Type B pancreatic cell (in vitro differentiated cells): ENCODE data around the gene MGAT5. TPM values are rescaled to one million over a fixed set of nuclear protein-coding genes. Genes with fewer than 3 reads are reported as not detected.

ENCODE experiments used
- DNase-seq: peaks from one replicate; pipeline ENCODE4 v3.0.0; 2021; ENCODE audit warnings: mixed read lengths; ENCODE audit not compliant: unreplicated experiment; ENCODE audit errors: extremely low spot score
- H3K27ac Mint-ChIP-seq: 2 replicates; pipeline ENCODE4 v1.8.0; 2021; ENCODE audit warnings: mild to moderate bottlenecking, mixed read lengths
- H3K27me3 Mint-ChIP-seq: 2 replicates; pipeline ENCODE4 v1.8.0; 2021; ENCODE audit warnings: mixed read lengths
- H3K36me3 Mint-ChIP-seq: 2 replicates; pipeline ENCODE4 v1.8.0; 2021; ENCODE audit warnings: mixed read lengths
- H3K4me1 Mint-ChIP-seq: one replicate; pipeline ENCODE4 v1.8.0; 2021; ENCODE audit warnings: mixed read lengths; ENCODE audit not compliant: unreplicated experiment
- H3K4me3 Mint-ChIP-seq: 2 replicates; pipeline ENCODE4 v1.8.0; 2021; ENCODE audit warnings: mild to moderate bottlenecking, mixed read lengths
- H3K9me3 Mint-ChIP-seq: 2 replicates; pipeline ENCODE4 v1.8.0; 2021; ENCODE audit warnings: mixed read lengths
- CTCF ChIP-seq: fragments of 200-600 bp; sonication (generic); conservative IDR thresholded peaks from 2 replicates; pipeline ENCODE4 v1.5.0; 2021; ENCODE audit warnings: antibody characterized with exemption, mild to moderate bottlenecking
- total RNA-seq: library from RNA; stranded (reverse); gene quantifications from 2 replicates; pipeline ENCODE4 v1.2.1, GENCODE V29; 2021; ENCODE audit warnings: low replicate concordance

The MGAT5 gene
- total RNA-seq, 1 donor from 2014 or later: 37.2 TPM

- Mint-ChIP-seq H3K9me3 (no peaks in the 10 kb centered on the region), H3K4me3 (no peak overlapping the region), H3K36me3 (peaks cover 9% of the 10 kb centered on the region), H3K27me3 (no peaks in the 10 kb centered on the region), H3K4me1 (peaks cover 4% of the 10 kb centered on the region), H3K27ac (no peak overlapping the region)
- DNase-seq: no peak
- no peak for TF ChIP-seq CTCF
Observed at GRCh38 chr2:134392442-134393074, 138.7 kb downstream of the MGAT5 start.

GRCh38 chr2:134393075-134393461 lies 139.2 kb downstream of the MGAT5 start:
- H3K9me3 Mint-ChIP-seq: no peaks in the 10 kb centered on the region
- H3K4me3 Mint-ChIP-seq: no peak overlapping the region
- H3K36me3 Mint-ChIP-seq: peaks cover 6% of the 10 kb centered on the region
- H3K27ac Mint-ChIP-seq: no peak overlapping the region
- TF ChIP-seq CTCF: no peak
- H3K27me3 Mint-ChIP-seq: no peaks in the 10 kb centered on the region
- no peak for DNase-seq
- peaks cover 4% of the 10 kb centered on the region for H3K4me1 Mint-ChIP-seq

GRCh38 chr2:134395779-134396178 lies 141.9 kb downstream of the MGAT5 start:
- no peak for TF ChIP-seq CTCF
- DNase-seq: no peak
- Mint-ChIP-seq H3K4me3 (no peak overlapping the region), H3K36me3 (peaks cover 7% of the 10 kb centered on the region), H3K27me3 (no peaks in the 10 kb centered on the region), H3K9me3 (no peaks in the 10 kb centered on the region), H3K4me1 (peaks cover 4% of the 10 kb centered on the region), H3K27ac (no peak overlapping the region)

GRCh38 chr2:134396493-134396892 lies 142.6 kb downstream of the MGAT5 start:
- DNase-seq: no peak
- no peak for TF ChIP-seq CTCF
- peaks cover 8% of the 10 kb centered on the region for H3K36me3 Mint-ChIP-seq
- H3K4me3 Mint-ChIP-seq: no peak overlapping the region
- peaks cover 10% of the 10 kb centered on the region for H3K4me1 Mint-ChIP-seq
- H3K27me3 Mint-ChIP-seq: no peaks in the 10 kb centered on the region
- peaks cover 4% of the 10 kb centered on the region for H3K9me3 Mint-ChIP-seq
- no peak overlapping the region for H3K27ac Mint-ChIP-seq

- Mint-ChIP-seq H3K4me1 (peaks cover 13% of the 10 kb centered on the region), H3K4me3 (no peak overlapping the region), H3K27ac (no peak overlapping the region), H3K36me3 (peaks cover 8% of the 10 kb centered on the region), H3K27me3 (no peaks in the 10 kb centered on the region), H3K9me3 (peaks cover 4% of the 10 kb centered on the region)
- TF ChIP-seq CTCF: no peak
- no peak for DNase-seq
Observed at GRCh38 chr2:134397146-134397896, 143.4 kb downstream of the MGAT5 start.
